T-cell (primary cell): ENCODE results near the gene EFHC1. TPM values are rescaled to one million over a fixed set of nuclear protein-coding genes. Genes with fewer than 3 reads are reported as not detected.

Experiments used
- ATAC-seq, 4 experiments: fragments of 200-7000 bp in 3 of 4; fragments of 150-1000 bp in 1 of 4; cut with Tn5 transposase; replicated peaks in 1 of 4; 1 replicate in 3 of 4; 2 replicates in 1 of 4; pipeline ENCODE4 v1.10.0; 2021; ENCODE audit warnings: moderate library complexity in 3 of 4, mild to moderate bottlenecking in 2 of 4, moderate number of reproducible peaks in 1 of 4
- CTCF ChIA-PET, 2 donors: fragments of 300-600 bp; sonication (Branson Sonifier 250); formaldehyde crosslinking; loops; one replicate each; lab custom pipeline; 2022; ENCODE audit warnings: antibody characterized with exemption in 2 of 2; lab: Charles Lee
- POLR2A ChIA-PET, 2 donors: fragments of 300-600 bp; sonication (Branson Sonifier 250); formaldehyde crosslinking; loops; one replicate each; lab custom pipeline; 2022; ENCODE audit warnings: antibody characterized with exemption in 2 of 2; lab: Charles Lee
- DNase-seq, 35 experiments: peaks; one replicate each; pipeline versions ENCODE4 v3.0.0 to v3.0.0-alpha.2; 2013 to 2023
- H3K27ac ChIP-seq: one replicate; pipeline ENCODE4 v1.5.1; 2013; ENCODE audit warnings: low read length
- H3K27me3 ChIP-seq, 2 experiments: replicated peaks in 1 of 2; 1 replicate in 1 of 2; 2 replicates in 1 of 2; pipeline versions ENCODE4 v1.6.1 to v1.7.0; 2013; ENCODE audit warnings: low read length in 1 of 2, mixed read lengths in 1 of 2; ENCODE audit not compliant: control insufficient read depth in 2 of 2, insufficient read depth in 2 of 2; ENCODE audit errors: extremely low read depth in 1 of 2
- H3K36me3 ChIP-seq, 2 donors: 1 replicate in 1 of 2; 2 replicates in 1 of 2; pipeline versions ENCODE4 v1.6.1 to v1.7.0; 2013; ENCODE audit warnings: low read length in 1 of 2; ENCODE audit not compliant: control insufficient read depth in 2 of 2, insufficient read depth in 1 of 2; ENCODE audit errors: extremely low read depth in 1 of 2
- H3K4me1 ChIP-seq, 2 experiments: 1 replicate in 1 of 2; 2 replicates in 1 of 2; pipeline versions ENCODE4 v1.6.1 to v1.7.0; 2013; ENCODE audit warnings: low read length in 2 of 2, mixed read lengths in 1 of 2; ENCODE audit not compliant: insufficient read depth in 2 of 2, control insufficient read depth in 1 of 2; ENCODE audit errors: extremely low read depth in 1 of 2
- H3K4me3 ChIP-seq, 2 donors: 1 replicate in 1 of 2; 2 replicates in 1 of 2; pipeline versions ENCODE4 v1.5.1 to v1.7.0; 2013; ENCODE audit warnings: mild to moderate bottlenecking in 2 of 2, low read length in 1 of 2, moderate library complexity in 1 of 2; ENCODE audit not compliant: control insufficient read depth in 1 of 2; ENCODE audit errors: extremely low read depth in 1 of 2
- H3K9me3 ChIP-seq: 2 replicates; pipeline ENCODE4 v1.7.0; 2013
- H3K27ac Mint-ChIP-seq, 2 donors: one replicate each; pipeline ENCODE4 v1.8.0; 2020 to 2021; ENCODE audit warnings: mild to moderate bottlenecking in 2 of 2, mixed read lengths in 2 of 2
- H3K27me3 Mint-ChIP-seq, 2 donors: one replicate each; pipeline ENCODE4 v1.8.0; 2021 to 2022; ENCODE audit warnings: mixed read lengths in 2 of 2
- H3K36me3 Mint-ChIP-seq: one replicate; pipeline ENCODE4 v1.8.0; 2021; ENCODE audit warnings: mixed read lengths
- H3K4me1 Mint-ChIP-seq, 3 donors: one replicate each; pipeline ENCODE4 v1.8.0; 2020 to 2022; ENCODE audit warnings: mixed read lengths in 3 of 3, mild to moderate bottlenecking in 1 of 3
- H3K4me3 Mint-ChIP-seq, 3 donors: one replicate each; pipeline ENCODE4 v1.8.0; 2020 to 2022; ENCODE audit warnings: mild to moderate bottlenecking in 3 of 3, mixed read lengths in 3 of 3, moderate library complexity in 3 of 3
- H3K9me3 Mint-ChIP-seq, 3 donors: one replicate each; pipeline ENCODE4 v1.8.0; 2020 to 2022; ENCODE audit warnings: mixed read lengths in 3 of 3
- WGBS: methylation state at CpG from one replicate; pipeline ENCODE4 v1.1.5; 2013; ENCODE audit warnings: missing lambda C conversion rate; ENCODE audit not compliant: insufficient coverage; 5-methylcytosine and 5-hydroxymethylcytosine counted together
- total RNA-seq, 35 experiments: library from RNA in 6 of 35; stranded (reverse) in 6 of 35; fragments of 120-200 nt in 1 of 35; gene quantifications; one replicate each; pipeline versions ENCODE4 v1.2.1 to v1.2.4 and lab custom pipeline; 2013 to 2026

EFHC1 gene
- total RNA-seq, 5 donors from 2014 or later (not counting 1 experiment from before 2014, with no cell fraction given) = 4.5 to 8.6 (median 6.2) TPM

DNA sequence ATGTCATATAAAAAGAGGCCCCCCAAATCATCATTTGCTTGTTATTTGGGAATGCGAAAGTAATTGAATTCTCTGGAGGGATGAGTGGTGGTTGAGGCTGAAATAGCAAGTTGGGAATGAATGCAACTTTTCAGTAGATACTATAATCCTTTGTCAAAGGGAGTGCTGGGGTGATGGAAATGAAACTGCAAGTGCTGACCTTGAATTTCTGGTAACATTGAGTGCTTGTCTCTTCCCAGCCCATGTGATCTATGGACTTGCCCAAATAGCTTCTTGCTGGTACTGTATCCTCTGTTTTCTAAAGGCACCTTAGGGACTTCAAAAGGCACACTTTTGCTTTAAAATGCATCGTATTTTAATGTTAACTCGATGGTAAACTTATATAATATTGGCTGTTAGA, 43.4 kb upstream of the EFHC1 start:
- H3K4me1 Mint-ChIP-seq = peaks cover 78 to 84% (median 81%) of the 10 kb centered on the region in 3 donors
- peaks cover 0 to 12% (median 10%) of the 10 kb centered on the region in 3 donors for H3K9me3 Mint-ChIP-seq
- WGBS = 100% methylated on average over 1 of the region's 3 CpGs
- peaks cover 0 to 18% of the 10 kb centered on the region in 2 donors for H3K36me3 ChIP-seq
- DNase-seq (no peak), ATAC-seq (no peak)
- H3K27ac Mint-ChIP-seq = peak overlapping the region; percentile 76 to 88
- CTCF ChIA-PET = interaction anchor here in 1 of 2 donors (1.2 to 2.4 kb wide), 2 partner anchors 13 to 21 kb away, joined by 4 to 10 read pairs; no protein-coding TSS in a partner anchor
- H3K27me3 ChIP-seq = no peaks in the 10 kb centered on the region
- no peak overlapping the region for H3K4me3 ChIP-seq
- peak overlapping the region; percentile 32 to 54 (median 52) for H3K4me3 Mint-ChIP-seq
- H3K4me1 ChIP-seq = peaks cover 38 to 43% of the 10 kb centered on the region in 2 experiments
- POLR2A ChIA-PET = interaction anchor here in 1 of 2 donors (1.4 kb wide), 1 partner anchor 14 kb away, joined by 5 read pairs; no protein-coding TSS in a partner anchor
- H3K36me3 Mint-ChIP-seq = peaks cover 40% of the 10 kb centered on the region
- no peaks in the 10 kb centered on the region for H3K9me3 ChIP-seq
- H3K27ac ChIP-seq = no peak overlapping the region
- H3K27me3 Mint-ChIP-seq = no peaks in the 10 kb centered on the region

DNA sequence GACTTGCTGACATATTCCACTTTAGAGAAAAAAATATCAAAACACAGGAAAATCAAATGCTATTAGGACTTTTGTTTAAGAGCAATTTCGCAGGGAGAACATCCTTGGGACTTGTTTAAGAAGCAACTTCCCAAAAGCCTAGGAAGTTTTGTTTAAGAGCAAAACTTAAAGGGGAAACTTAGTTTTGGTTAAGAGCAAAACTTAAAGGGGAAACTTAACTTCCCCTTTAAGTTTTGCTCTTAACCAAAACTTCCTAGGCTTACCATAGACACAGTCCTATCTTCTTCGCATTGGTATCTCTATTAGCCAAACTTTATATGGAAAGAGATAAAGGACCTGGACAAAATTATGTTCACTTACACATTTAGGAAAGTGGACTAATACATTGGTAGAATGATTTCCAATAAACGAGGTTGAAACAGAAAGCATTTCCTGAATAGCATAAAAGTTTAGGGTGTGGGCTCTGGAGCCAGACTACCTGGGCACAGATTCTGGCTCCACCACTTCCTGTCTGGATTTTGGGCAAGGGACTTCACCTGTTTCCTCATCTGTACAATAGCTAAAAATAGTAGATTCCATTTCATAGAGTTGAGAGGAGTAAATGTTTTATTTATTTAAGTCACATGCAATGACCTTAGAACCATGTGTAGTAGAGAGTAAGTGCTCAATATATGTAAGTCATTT, 42.5 kb upstream of the EFHC1 start:
- POLR2A ChIA-PET = interaction anchor here in 1 of 2 donors (0.5 to 1.4 kb wide), 4 partner anchors 9 to 20 kb away, joined by 3 to 6 read pairs (median 6); no protein-coding TSS in a partner anchor

DNA sequence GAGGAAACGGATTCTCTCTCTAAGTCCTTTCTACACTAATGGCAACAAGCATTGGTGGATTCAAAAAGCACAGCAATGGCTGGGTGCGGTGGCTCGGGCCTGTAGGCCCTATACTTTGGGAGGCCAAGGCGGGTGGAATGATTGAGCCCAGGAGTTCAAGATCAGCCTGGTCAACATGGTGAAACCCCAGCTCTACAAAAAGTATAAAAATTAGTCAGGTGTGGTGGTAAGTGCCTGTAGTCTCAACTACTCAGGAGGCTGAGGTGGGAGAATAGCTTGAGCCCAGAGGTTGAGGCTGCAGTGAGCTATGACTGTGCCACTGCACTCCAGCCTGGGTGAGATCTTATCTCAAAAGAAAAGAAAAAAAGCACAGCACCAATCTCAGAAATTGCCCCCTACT, 38.9 kb upstream of the EFHC1 start:
- CTCF ChIA-PET = interaction anchor here (0.6 to 1.2 kb wide), 2 partner anchors 20 to 21 kb away, joined by 3 to 8 read pairs; no protein-coding TSS in a partner anchor
- H3K9me3 Mint-ChIP-seq = peaks cover 0 to 3% (median 0%) of the 10 kb centered on the region in 3 donors
- POLR2A ChIA-PET = interaction anchor here in 1 of 2 donors (0.7 kb wide), 1 partner anchor 16 kb away, joined by 3 read pairs; no protein-coding TSS in a partner anchor
- Histone ChIP-seq H3K9me3 (no peaks in the 10 kb centered on the region), H3K27me3 (no peaks in the 10 kb centered on the region), H3K27ac (no peak overlapping the region), H3K4me3 (no peak overlapping the region), H3K4me1 (peaks cover 29 to 50% of the 10 kb centered on the region in 2 experiments), H3K36me3 (peaks cover 0 to 8% of the 10 kb centered on the region in 2 donors)
- H3K4me1 Mint-ChIP-seq = peaks cover 76 to 82% (median 77%) of the 10 kb centered on the region in 3 donors
- peak overlapping the region; percentile 71 to 80 for H3K27ac Mint-ChIP-seq
- H3K36me3 Mint-ChIP-seq = peaks cover 42% of the 10 kb centered on the region
- peak in 2 of 4 experiments; percentile 20 to 25 for ATAC-seq
- H3K27me3 Mint-ChIP-seq = no peaks in the 10 kb centered on the region
- H3K4me3 Mint-ChIP-seq = peak overlapping the region in 1 of 3 donors; percentile 42
- WGBS = no CpG with 5 or more reads among the region's 4 CpGs
- no peak for DNase-seq

More for the DNA sequence above, 42.5 kb upstream of the EFHC1 start:
- H3K36me3 Mint-ChIP-seq = peaks cover 40% of the 10 kb centered on the region
- no peak overlapping the region for H3K27ac ChIP-seq
- CTCF ChIA-PET = interaction anchor here (0.7 to 2.4 kb wide), 4 partner anchors 12 to 20 kb away, joined by 3 to 10 read pairs (median 4); no protein-coding TSS in a partner anchor
- H3K36me3 ChIP-seq = peaks cover 0 to 14% of the 10 kb centered on the region in 2 donors
- peak overlapping the region; percentile 86 to 93 for H3K27ac Mint-ChIP-seq
- no peaks in the 10 kb centered on the region for H3K9me3 ChIP-seq
- H3K27me3 ChIP-seq = no peaks in the 10 kb centered on the region
- no peaks in the 10 kb centered on the region for H3K27me3 Mint-ChIP-seq
- no peak for DNase-seq
- H3K4me3 Mint-ChIP-seq = peak overlapping the region; percentile 32 to 54 (median 52)
- peaks cover 0 to 12% (median 10%) of the 10 kb centered on the region in 3 donors for H3K9me3 Mint-ChIP-seq
- H3K4me1 ChIP-seq = peaks cover 35 to 47% of the 10 kb centered on the region in 2 experiments
- ATAC-seq = peak in 3 of 4 experiments; percentile 14 to 53 (median 28)
- H3K4me3 ChIP-seq = no peak overlapping the region
- H3K4me1 Mint-ChIP-seq = peaks cover 77 to 80% (median 79%) of the 10 kb centered on the region in 3 donors
- WGBS = no CpG with 5 or more reads among the region's 3 CpGs

GRCh38 chr6:52384145-52384766, 35.9 kb upstream of the EFHC1 start:
- 100% methylated on average over 1 of the region's 2 CpGs for WGBS
- Mint-ChIP-seq H3K4me3 (no peak overlapping the region), H3K9me3 (peaks cover 0 to 3% (median 0%) of the 10 kb centered on the region in 3 donors), H3K36me3 (peaks cover 38% of the 10 kb centered on the region), H3K4me1 (peaks cover 73 to 79% (median 76%) of the 10 kb centered on the region in 3 donors), H3K27ac (peak overlapping the region; percentile 90), H3K27me3 (no peaks in the 10 kb centered on the region)
- ATAC-seq (no peak), DNase-seq (no peak)
- Histone ChIP-seq H3K4me1 (peaks cover 29 to 46% of the 10 kb centered on the region in 2 experiments), H3K36me3 (peaks cover 7 to 8% of the 10 kb centered on the region in 2 donors), H3K27ac (no peak overlapping the region), H3K27me3 (no peaks in the 10 kb centered on the region), H3K9me3 (no peaks in the 10 kb centered on the region), H3K4me3 (no peak overlapping the region)
- POLR2A ChIA-PET = interaction anchor here in 1 of 2 donors (0.6 kb wide), 1 partner anchor 23 kb away, joined by 9 read pairs; no protein-coding TSS in a partner anchor
- CTCF ChIA-PET = interaction anchor here (0.6 to 1.5 kb wide), 4 partner anchors 19 to 670 kb away, joined by 4 to 5 read pairs (median 4); no protein-coding TSS in a partner anchor

DNA sequence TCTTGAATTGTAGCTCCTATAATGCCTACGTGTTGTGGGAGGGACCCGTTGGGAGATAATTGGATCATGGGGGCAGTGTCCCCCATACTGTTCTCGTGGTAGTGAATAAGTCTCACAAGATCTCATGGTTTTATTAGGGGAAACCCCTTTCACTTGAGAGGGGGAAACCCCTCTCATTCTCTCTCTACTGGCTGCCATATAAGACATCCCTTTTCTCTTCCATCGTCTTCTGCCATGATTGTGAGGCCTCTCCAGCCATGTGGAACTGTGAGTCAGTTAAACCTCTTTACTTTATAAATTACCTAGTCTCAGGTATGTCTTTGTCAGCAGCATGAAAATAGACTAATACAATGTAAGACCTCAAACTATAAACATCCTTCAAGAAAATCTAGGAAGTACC, 35.1 kb upstream of the EFHC1 start:
- Mint-ChIP-seq H3K4me3 (no peak overlapping the region), H3K36me3 (peaks cover 35% of the 10 kb centered on the region), H3K4me1 (peaks cover 76 to 84% (median 81%) of the 10 kb centered on the region in 3 donors), H3K9me3 (peaks cover 0 to 3% (median 0%) of the 10 kb centered on the region in 3 donors), H3K27ac (peak overlapping the region; percentile 90), H3K27me3 (no peaks in the 10 kb centered on the region)
- peaks cover 7 to 8% of the 10 kb centered on the region in 2 donors for H3K36me3 ChIP-seq
- H3K27ac ChIP-seq = peak overlapping the region; percentile 17
- DNase-seq = no peak
- ChIA-PET CTCF (interaction anchor here in 1 of 2 donors (0.6 to 0.8 kb wide), 2 partner anchors 23 to 66 kb away, joined by 3 to 4 read pairs; partner anchors contain the start of gene PAQR8), POLR2A (interaction anchor here in 1 of 2 donors (0.7 kb wide), 1 partner anchor 23 kb away, joined by 3 read pairs; no protein-coding TSS in a partner anchor)
- peaks cover 29 to 46% of the 10 kb centered on the region in 2 experiments for H3K4me1 ChIP-seq
- no peak overlapping the region for H3K4me3 ChIP-seq
- no peak for ATAC-seq
- H3K27me3 ChIP-seq = no peaks in the 10 kb centered on the region
- H3K9me3 ChIP-seq = no peaks in the 10 kb centered on the region
- no CpG with 5 or more reads among the region's 4 CpGs for WGBS
